HEK293 (cell line): ENCODE results near the gene RIN3.
A peak's percentile ranks its signal among the peaks of the same experiment; 100 is the strongest.

Experiments used
- CTCF ChIA-PET: fragments of 350-600 bp; formaldehyde crosslinking; extraction: SDS; loops from one replicate; lab custom pipeline; 2021; ENCODE audit warnings: antibody characterized with exemption; lab: Yijun Ruan, JAX
- POLR2A ChIA-PET: fragments of 300-600 bp; formaldehyde crosslinking; extraction: SDS; loops from one replicate; lab custom pipeline; 2020; ENCODE audit warnings: antibody characterized with exemption, inconsistent platforms; lab: Yijun Ruan, JAX
- H3K27ac ChIP-seq: fragments of 200-500 bp; sonication (Bioruptor generic); 2 replicates; pipeline ENCODE4 v1.5.1; 2014; ENCODE audit warnings: low read depth, low read length, control low read depth, inconsistent platforms; ENCODE audit errors: extremely low read depth
- H3K36me3 ChIP-seq, 2 experiments: fragments of 200-500 bp in 1 of 2; sonication (Bioruptor generic) in 1 of 2; 1 replicate in 1 of 2; 2 replicates in 1 of 2; pipeline ENCODE4 v1.5.1; 2014 to 2017; ENCODE audit warnings: inconsistent platforms in 2 of 2, low read length in 2 of 2; ENCODE audit not compliant: control insufficient read depth in 2 of 2, insufficient read depth in 1 of 2
- H3K4me1 ChIP-seq: fragments of 200-500 bp; sonication (Bioruptor generic); 2 replicates; pipeline ENCODE4 v1.5.1; 2014; ENCODE audit warnings: mild to moderate bottlenecking, low read length, inconsistent platforms; ENCODE audit not compliant: control insufficient read depth, insufficient read depth
- H3K4me3 ChIP-seq: 2 replicates; pipeline ENCODE4 v1.5.1; 2011; ENCODE audit warnings: low read depth, mild to moderate bottlenecking, control low read depth, low read length, moderate library complexity
- H3K9me3 ChIP-seq: fragments of 200-500 bp; sonication (Bioruptor generic); 2 replicates; pipeline ENCODE4 v1.5.1; 2014; ENCODE audit warnings: low read depth, low read length, inconsistent platforms; ENCODE audit not compliant: control insufficient read depth, insufficient read depth
- EGR2 ChIP-seq: fragments of 450-650 bp; formaldehyde crosslinking; IDR thresholded peaks from 2 replicates; pipeline ENCODE4 v1.5.1; 2016; ENCODE audit warnings: low read depth, missing biosample characterization, missing genetic modification characterization
- GLI4 ChIP-seq: fragments of 450-650 bp; formaldehyde crosslinking; IDR thresholded peaks from 2 replicates; pipeline ENCODE4 v1.5.1; 2016; ENCODE audit warnings: missing biosample characterization, missing genetic modification characterization
- GLIS2 ChIP-seq: fragments of 450-650 bp; formaldehyde crosslinking; IDR thresholded peaks from 2 replicates; pipeline ENCODE4 v1.5.1; 2016; ENCODE audit warnings: missing biosample characterization, missing genetic modification characterization
- HOXC10 ChIP-seq: sonication (generic); formaldehyde crosslinking; IDR thresholded peaks from 2 replicates; pipeline ENCODE4 v1.8.1; 2023; ENCODE audit warnings: mild to moderate bottlenecking, missing genetic modification reagents
- INSM2 ChIP-seq: fragments of 450-650 bp; formaldehyde crosslinking; IDR thresholded peaks from 2 replicates; pipeline ENCODE4 v1.5.1; 2016; ENCODE audit warnings: missing biosample characterization, missing genetic modification characterization
- KLF9 ChIP-seq: fragments of 450-650 bp; formaldehyde crosslinking; IDR thresholded peaks from 2 replicates; pipeline ENCODE4 v1.5.1; 2016; ENCODE audit warnings: missing biosample characterization, missing genetic modification characterization, low read depth
- MEIS1 ChIP-seq: sonication (generic); formaldehyde crosslinking; IDR thresholded peaks from 2 replicates; pipeline ENCODE4 v1.8.1; 2022; ENCODE audit warnings: missing genetic modification reagents, mild to moderate bottlenecking, borderline replicate concordance
- OVOL3 ChIP-seq: fragments of 450-650 bp; formaldehyde crosslinking; IDR thresholded peaks from 2 replicates; pipeline ENCODE4 v1.5.1; 2016; ENCODE audit warnings: missing biosample characterization, missing genetic modification characterization
- PRDM6 ChIP-seq: fragments of 450-650 bp; formaldehyde crosslinking; IDR thresholded peaks from 2 replicates; pipeline ENCODE4 v1.5.1; 2017; ENCODE audit warnings: missing biosample characterization, missing genetic modification characterization
- SCRT1 ChIP-seq: fragments of 450-650 bp; formaldehyde crosslinking; IDR thresholded peaks from 2 replicates; pipeline ENCODE4 v1.5.1; 2016; ENCODE audit warnings: missing biosample characterization, missing genetic modification characterization, borderline replicate concordance
- WT1 ChIP-seq: fragments of 450-650 bp; formaldehyde crosslinking; IDR thresholded peaks from 2 replicates; pipeline ENCODE4 v1.5.1; 2016; ENCODE audit warnings: missing biosample characterization, missing genetic modification characterization
- ZBTB26 ChIP-seq: fragments of 450-650 bp; formaldehyde crosslinking; optimal IDR thresholded peaks from 2 replicates; pipeline ENCODE3; 2016; ENCODE audit warnings: missing biosample characterization, mild to moderate bottlenecking, missing genetic modification characterization
- ZEB2 ChIP-seq: fragments of 450-650 bp; formaldehyde crosslinking; IDR thresholded peaks from 2 replicates; pipeline ENCODE4 v1.5.1; 2016; ENCODE audit warnings: missing biosample characterization, missing genetic modification characterization
- ZIC2 ChIP-seq: fragments of 450-650 bp; formaldehyde crosslinking; IDR thresholded peaks from 2 replicates; pipeline ENCODE4 v1.5.1; 2016; ENCODE audit warnings: missing biosample characterization, missing genetic modification characterization
- ZNF114 ChIP-seq: fragments of 450-650 bp; formaldehyde crosslinking; IDR thresholded peaks from 2 replicates; pipeline ENCODE4 v1.5.0; 2017; ENCODE audit warnings: missing biosample characterization, missing genetic modification characterization
- ZNF184 ChIP-seq: fragments of 450-650 bp; IDR thresholded peaks from 2 replicates; pipeline ENCODE4 v1.5.1; 2018; ENCODE audit warnings: missing biosample characterization, mild to moderate bottlenecking, missing genetic modification characterization
- ZNF202 ChIP-seq: fragments of 450-650 bp; formaldehyde crosslinking; IDR thresholded peaks from 2 replicates; pipeline ENCODE4 v1.5.1; 2016; ENCODE audit warnings: missing biosample characterization, missing genetic modification characterization, borderline replicate concordance
- ZNF311 ChIP-seq: fragments of 450-650 bp; formaldehyde crosslinking; IDR thresholded peaks from 2 replicates; pipeline ENCODE4 v1.5.1; 2017; ENCODE audit warnings: missing biosample characterization, missing genetic modification characterization, borderline replicate concordance
- ZNF449 ChIP-seq: fragments of 450-650 bp; formaldehyde crosslinking; IDR thresholded peaks from 2 replicates; pipeline ENCODE4 v1.5.1; 2017; ENCODE audit warnings: missing biosample characterization, mild to moderate bottlenecking, missing genetic modification characterization, moderate library complexity
- ZNF48 ChIP-seq: fragments of 450-650 bp; formaldehyde crosslinking; IDR thresholded peaks from 2 replicates; pipeline ENCODE4 v1.5.1; 2016; ENCODE audit warnings: missing biosample characterization, missing genetic modification characterization
- ZNF658 ChIP-seq: fragments of 450-650 bp; formaldehyde crosslinking; IDR thresholded peaks from 2 replicates; pipeline ENCODE4; 2016; ENCODE audit warnings: missing biosample characterization, missing genetic modification characterization
- ZSCAN30 ChIP-seq: fragments of 450-650 bp; IDR thresholded peaks from 2 replicates; pipeline ENCODE4 v1.5.1; 2018; ENCODE audit warnings: missing biosample characterization, mild to moderate bottlenecking, missing genetic modification characterization, moderate library complexity

RIN3 gene

GRCh38 chr14:92513966-92514843 is 624 bp downstream of the RIN3 start (continued):
- TF ChIP-seq ZNF114 (no peak), OVOL3 (tag by site-specific recombination) (no peak), ZIC2 (tag by site-specific recombination) (no peak), GLIS2 (tag by site-specific recombination) (0 out of 2 replicates have a peak, but pooled peaks have one; percentile 38), ZNF449 (tag by site-specific recombination) (no peak), PRDM6 (tag by site-specific recombination) (no peak), ZNF311 (tag by site-specific recombination) (no peak), GLI4 (tag by site-specific recombination) (no peak), SCRT1 (tag by site-specific recombination) (no peak), ZNF202 (0 out of 2 replicates have a peak, but pooled peaks have one; percentile 75), ZBTB26 (tag by site-specific recombination) (peak; percentile 43), MEIS1 (CRISPR knock-in tag) (no peak)
- TF ChIP-seq, all 188 proteins: peak for 4

GRCh38 chr14:92514844-92515514 is 1.4 kb downstream of the RIN3 start:
- H3K4me3 ChIP-seq, result no peak overlapping the region
- CTCF ChIA-PET, result no interaction called here
- no peak for TF ChIP-seq KLF9
- TF ChIP-seq HOXC10, result no peak
- TF ChIP-seq ZSCAN30 (tag by site-specific recombination), result no peak
- TF ChIP-seq ZNF184 (tag by site-specific recombination), result no peak
- TF ChIP-seq ZNF658 (tag by site-specific recombination), result no peak
- no peak for TF ChIP-seq EGR2 (tag by site-specific recombination)
- no peak for TF ChIP-seq WT1 (tag by site-specific recombination)
- no peak for TF ChIP-seq INSM2 (tag by site-specific recombination)
- TF ChIP-seq ZNF48 (tag by site-specific recombination), result no peak
- TF ChIP-seq ZEB2 (tag by site-specific recombination), result no peak
- TF ChIP-seq, all 188 proteins: peak for 0
- H3K4me1 ChIP-seq, result peaks cover 5% of the 10 kb centered on the region
- no peak overlapping the region for H3K27ac ChIP-seq
- POLR2A ChIA-PET, result no interaction called here
- no peaks in the 10 kb centered on the region for H3K9me3 ChIP-seq
- no peaks in the 10 kb centered on the region for H3K36me3 ChIP-seq
